Endometrial microvascular endothelial cells (primary cell): ENCODE measurements around the gene RBM15B. TPM values are rescaled to one million over a fixed set of nuclear protein-coding genes. Genes with fewer than 3 reads are reported as not detected.
"Not testable (repeated sequence)": the region's sequence is repeated elsewhere in the genome, so short reads cannot be mapped to it uniquely, and the experiment has no call there.

Experiments
- in situ Hi-C: cut with HindIII; loops from 2 replicates; pipeline ENCODE4 v1.10.0; 2017; ENCODE audit warnings: low sequenced_read_pairs, low pct_unique_long_range_greater_than_20kb; ENCODE audit errors: inconsistent ontology term
- total RNA-seq: library from RNA; depleted of rRNA; stranded (reverse); fragments of >200 nt; gene quantifications from one replicate; pipeline ENCODE4 v1.2.3, GENCODE V29; 2015; ENCODE audit errors: inconsistent ontology term

The RBM15B gene, protein sequence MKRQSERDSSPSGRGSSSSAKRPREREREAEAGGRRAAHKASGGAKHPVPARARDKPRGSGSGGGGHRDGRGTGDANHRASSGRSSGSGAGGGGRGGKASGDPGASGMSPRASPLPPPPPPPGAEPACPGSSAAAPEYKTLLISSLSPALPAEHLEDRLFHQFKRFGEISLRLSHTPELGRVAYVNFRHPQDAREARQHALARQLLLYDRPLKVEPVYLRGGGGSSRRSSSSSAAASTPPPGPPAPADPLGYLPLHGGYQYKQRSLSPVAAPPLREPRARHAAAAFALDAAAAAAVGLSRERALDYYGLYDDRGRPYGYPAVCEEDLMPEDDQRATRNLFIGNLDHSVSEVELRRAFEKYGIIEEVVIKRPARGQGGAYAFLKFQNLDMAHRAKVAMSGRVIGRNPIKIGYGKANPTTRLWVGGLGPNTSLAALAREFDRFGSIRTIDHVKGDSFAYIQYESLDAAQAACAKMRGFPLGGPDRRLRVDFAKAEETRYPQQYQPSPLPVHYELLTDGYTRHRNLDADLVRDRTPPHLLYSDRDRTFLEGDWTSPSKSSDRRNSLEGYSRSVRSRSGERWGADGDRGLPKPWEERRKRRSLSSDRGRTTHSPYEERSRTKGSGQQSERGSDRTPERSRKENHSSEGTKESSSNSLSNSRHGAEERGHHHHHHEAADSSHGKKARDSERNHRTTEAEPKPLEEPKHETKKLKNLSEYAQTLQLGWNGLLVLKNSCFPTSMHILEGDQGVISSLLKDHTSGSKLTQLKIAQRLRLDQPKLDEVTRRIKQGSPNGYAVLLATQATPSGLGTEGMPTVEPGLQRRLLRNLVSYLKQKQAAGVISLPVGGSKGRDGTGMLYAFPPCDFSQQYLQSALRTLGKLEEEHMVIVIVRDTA
- 30.2 TPM for total RNA-seq

DNA sequence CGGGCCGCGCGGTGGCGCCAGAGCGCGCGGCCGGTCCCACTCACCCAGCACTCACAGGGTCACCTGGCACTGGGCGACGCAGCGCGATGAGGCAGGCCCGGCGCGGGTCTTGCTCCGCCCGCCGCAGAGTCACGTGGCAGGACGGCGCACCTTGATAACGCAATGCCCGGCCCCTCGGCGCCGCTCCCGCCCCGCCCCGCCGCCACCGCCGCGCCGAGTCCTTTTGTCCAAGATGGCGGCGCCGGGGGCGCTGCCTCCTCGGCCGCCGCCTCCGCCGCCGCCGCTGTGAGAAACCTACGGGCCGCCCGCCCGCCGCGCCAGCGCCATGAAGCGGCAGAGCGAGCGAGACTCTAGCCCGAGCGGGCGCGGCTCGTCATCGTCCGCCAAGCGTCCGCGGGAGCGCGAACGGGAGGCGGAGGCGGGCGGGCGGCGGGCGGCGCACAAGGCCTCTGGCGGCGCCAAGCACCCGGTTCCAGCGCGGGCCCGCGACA lies at the start of gene RBM15B:
Gene RBM15B (plus strand): TSS at position 211 of the 491 bp plus-strand sequence. CDS start 115 bp downstream, at position 326.
- in situ Hi-C loops = loop anchor here (25.0 kb wide), 2 partner anchors 279 to 779 kb away; partner anchors contain the start of genes CISH and MAPKAPK3

DNA sequence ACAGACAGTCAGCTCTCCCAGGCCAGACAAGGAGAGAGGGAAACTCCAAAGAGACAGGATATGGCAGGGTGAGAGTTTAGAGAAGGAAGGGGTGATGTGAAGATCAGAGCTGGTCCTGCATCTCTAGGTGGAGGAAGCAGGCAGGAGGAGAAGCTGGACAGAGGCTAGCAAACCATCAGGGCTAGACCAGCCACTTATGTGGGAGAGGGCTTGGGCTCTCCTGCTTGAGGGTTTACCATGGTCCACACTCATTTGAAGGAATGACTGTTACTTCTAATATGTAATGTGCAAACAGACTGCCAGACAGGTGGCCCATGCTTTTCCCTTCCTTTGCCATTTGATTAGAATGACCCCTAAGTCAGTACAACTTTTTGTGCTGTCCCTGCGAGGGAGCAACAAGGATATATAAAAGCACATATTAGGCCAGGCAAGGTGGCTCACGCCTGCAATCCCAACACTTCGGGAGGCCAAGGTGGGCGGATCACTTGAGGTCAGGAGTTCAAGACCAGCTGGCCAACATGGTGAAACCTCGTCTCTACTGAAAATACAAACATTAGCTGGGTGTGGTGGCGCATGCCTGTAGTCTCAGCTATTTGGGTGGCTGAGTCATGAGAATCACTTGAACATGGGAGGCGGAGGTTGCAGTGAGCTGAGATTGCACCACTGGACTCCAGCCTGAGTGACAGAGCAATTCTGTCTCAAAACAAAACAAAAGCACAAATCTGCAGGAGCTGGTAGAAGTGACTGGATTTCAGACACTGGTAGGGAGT lies 47.0 kb upstream of the RBM15B start:
- in situ Hi-C loops = no loop called here

DNA sequence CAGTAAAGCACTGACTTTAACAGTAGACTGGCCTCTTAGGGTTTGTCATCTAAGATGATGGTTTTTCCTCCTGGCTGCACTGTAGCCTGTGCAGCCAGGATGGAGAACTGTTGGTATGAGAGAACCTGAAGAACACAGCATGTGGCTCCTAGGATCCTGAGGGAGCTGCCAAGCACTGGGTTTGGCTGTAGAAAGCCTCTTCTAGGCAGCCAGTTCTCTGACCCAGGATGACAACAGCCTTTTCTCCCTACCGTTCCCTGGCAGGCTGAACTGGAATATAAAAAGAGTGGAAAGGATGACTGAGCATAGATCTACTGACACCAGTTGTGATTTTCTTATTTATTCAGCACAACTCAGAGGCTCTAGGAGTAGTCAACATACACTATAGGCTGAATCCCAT lies 40.3 kb upstream of the RBM15B start:
- in situ Hi-C loops = no loop called here

DNA sequence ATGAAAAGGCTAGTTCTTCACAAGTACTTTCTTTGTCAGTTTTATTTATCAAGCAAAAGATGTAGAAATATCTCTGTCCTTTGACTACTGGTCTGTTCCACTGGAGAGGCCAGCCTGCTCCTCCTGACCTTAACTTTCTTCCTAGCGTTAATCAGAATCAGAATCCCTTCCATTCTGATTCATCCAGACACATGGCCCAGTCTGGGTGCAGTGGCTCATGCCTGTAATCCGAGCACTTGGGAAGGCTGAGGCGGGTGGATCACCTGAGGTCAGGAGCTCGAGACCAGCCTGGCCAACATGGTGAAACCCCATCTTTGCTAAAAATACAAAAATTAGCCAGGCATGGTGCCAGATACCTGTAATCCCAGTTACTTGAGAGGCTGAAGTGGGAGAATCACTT lies 38.0 kb upstream of the RBM15B start:
- in situ Hi-C loops = no loop called here

DNA sequence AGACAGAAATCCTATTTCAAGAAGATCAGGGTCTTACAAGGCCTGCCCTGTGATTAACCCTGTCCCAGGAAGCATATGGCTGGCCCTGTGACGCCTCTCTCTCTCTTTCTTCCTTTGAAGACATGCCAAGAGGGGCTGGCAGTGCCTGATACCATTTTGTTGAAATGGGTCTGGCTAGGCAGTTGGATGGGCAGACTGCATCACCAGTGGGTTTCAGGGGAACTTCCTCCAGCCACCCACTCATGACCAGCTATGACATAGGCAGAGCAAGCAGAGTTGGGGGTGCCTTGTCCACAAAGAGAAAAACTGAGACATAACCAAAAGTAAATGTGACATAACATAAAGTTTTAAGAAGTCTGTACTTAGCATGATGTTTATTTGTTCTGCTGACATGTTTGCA lies 37.4 kb upstream of the RBM15B start:
- in situ Hi-C loops = no loop called here

DNA sequence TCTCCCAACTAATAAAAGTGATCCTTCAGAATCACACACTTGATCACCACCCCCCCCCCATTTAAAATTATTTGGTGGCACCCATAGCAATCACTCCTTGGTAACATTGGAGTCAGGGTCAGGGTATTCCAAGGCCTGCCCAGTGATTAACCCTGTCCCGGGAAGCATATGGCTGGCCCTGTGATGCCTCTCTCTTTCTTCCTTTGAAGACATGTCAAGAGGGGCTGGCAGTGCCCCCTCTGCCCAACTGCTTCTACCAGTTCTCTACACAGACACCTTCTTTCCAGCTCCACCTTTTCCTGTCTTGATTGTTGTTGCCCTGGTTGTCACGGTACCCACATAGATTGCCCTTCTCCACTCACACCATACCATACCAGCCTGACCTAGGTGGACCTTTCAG lies 36.9 kb upstream of the RBM15B start:
- in situ Hi-C loops = no loop called here

DNA sequence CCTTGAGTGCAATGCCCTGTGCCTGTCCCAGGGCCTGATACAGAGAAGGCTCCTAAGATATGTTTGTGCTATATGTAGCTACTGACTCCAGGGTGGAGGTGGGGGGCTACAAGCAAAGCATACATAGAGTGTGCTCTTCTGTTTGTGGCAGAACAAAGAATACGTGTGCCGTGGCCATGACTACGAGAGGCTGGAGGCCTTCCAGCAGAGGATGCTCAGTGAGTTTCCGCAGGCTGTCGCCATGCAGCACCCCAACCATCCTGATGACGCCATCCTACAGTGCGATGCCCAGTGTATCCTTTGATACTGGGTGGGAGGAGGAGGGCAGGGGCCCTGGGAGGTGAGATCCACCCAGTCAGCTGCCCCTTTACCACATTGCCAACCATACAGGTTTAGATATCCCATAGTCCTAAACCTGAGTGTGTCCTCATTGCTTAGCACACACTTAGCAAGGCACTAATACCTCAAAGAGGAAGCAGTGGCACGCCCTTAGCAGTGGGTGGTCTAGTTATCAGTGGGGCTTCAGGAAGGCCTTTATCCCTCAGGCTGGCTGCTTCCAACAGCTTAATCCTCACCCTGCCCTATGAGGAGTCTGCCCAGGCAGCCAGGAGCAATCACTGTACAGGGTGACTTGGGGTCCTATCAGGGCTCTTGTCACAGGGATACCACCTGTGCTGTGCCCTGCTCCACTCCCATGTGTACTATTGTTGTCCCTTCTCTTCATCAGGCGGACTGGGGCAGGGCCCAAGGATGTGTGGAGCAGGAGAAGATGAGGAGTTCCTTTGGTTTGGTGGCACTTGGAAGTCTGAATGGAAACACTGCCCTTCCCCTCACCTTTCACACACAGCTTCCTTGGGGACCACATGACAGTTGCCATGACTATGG lies 36.1 kb upstream of the RBM15B start:
- in situ Hi-C loops = no loop called here

DNA sequence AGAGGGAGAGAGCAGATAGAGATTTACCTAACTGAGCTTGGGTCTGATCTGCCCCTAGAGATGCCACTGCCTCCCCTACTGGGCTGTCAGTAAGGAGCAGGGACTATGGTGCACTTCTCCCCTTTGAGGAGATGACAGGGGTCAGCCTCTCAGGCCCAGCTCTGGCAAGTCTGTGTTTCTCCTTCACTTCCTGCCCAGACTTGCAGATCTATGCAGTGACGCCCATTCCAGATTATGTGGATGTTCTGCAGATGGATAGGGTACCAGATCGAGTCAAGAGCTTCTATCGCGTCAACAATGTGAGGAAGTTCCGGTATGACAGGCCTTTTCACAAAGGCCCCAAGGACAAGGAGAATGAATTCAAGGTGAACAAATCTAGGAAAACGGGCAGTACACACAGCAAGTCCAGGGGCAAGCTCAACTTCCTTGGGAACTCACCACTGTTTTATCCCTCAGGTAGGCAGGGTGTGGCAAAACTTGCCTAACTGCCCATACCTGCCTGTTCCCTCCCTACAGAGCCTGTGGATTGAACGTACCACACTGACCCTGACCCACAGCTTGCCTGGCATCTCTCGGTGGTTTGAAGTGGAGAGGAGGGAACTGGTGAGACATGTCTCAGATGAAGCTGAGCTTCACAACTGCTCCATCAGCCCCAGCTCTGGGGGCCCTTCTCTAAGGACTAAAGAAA lies 35.0 kb upstream of the RBM15B start:
- in situ Hi-C loops = no loop called here

DNA sequence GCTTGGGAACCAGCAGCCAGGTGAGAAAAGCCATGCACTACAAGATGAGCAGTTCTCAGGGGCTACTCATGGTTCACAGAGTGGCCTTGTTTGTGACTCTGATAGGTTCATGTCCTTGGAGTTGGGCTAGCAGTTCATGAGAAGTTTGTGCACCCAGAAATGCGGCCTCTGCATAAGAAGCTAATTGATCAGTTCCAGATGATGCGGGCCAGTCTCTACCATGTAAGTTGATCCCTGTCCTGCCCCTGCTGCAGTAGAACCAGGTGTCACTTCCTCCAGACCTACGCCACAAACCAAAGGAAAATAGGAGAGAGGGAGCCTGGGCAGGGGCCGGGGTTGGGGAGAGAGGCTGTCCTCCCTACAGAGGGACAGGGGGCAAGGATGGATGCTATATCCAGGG lies 33.2 kb upstream of the RBM15B start:
- in situ Hi-C loops = no loop called here

DNA sequence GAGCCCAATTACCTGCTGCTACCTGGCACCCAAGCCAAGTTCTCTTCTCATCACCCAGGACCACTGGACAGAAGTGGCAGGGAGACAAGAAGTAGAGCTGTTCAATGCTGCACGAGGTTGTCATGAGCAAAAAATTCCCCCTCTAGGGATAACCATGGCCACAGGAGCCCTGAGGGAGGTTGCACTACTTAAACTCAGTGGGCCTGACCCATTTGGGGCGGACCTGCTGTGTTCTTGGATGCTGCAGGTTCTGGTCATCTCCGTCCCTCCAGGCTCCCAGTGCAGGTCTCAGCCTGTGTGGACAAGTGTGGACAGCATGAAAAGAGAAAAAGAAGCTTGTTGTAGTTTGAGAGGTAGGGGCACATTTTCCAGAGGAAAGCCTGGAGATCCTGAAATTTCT lies 32.1 kb upstream of the RBM15B start:
- in situ Hi-C loops = no loop called here

DNA sequence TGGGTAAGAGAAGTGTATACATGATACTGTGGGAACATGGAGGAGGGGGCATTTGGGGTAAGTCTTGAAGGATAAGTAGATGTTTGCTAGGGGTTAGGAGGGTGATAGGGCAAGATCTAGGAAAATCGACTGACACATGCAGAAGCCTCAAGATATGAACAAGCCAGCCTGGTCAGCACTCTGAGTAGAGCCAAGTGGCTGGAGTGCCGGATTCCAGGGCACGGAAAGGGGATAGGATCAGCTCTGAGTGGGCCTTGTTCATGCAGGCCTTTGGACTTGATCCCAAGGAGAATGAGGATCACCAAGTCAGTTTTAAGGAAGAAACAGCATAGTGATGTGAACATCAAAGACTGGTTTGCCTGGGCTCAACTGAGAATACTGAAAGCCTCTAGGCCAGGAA lies 30.3 kb upstream of the RBM15B start:
- in situ Hi-C loops = no loop called here

DNA sequence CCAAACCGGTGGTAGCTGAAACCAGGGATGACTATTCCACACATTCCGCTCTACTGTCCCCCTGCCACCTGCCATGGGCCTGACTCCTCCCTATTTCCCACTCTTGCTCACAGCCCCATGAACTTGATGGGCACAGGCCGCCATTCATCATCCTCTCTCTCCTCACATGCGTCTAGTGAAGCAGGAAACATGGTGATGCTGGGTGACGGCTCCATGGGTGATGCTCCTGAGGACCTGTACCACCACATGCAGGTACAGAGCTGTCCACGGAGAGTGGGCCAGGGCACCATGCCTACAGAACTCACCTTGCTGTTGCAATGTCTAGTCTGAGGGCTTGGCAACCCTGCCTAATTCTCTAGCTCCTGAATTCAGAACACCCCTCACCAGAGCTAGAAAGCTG lies 29.3 kb upstream of the RBM15B start:
- in situ Hi-C loops = no loop called here

DNA sequence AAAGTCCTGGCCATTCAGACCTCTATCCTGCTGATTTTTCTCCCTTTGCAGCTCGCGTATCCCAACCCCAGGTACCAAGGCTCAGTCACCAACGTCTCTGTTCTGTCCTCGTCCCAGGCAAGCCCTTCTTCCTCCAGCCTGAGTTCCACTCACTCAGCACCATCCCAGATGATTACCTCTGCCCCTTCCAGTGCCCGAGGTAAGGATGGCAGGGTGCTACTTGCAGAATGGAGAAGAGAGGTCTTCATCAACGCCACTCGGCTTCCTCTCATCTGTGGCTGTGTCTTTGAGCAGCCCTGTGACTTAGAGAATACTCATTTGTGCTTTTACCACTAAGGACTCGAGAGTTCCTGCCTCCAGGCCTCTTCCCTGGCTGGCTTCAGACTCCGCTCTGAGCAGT lies 28.6 kb upstream of the RBM15B start:
- in situ Hi-C loops = no loop called here

DNA sequence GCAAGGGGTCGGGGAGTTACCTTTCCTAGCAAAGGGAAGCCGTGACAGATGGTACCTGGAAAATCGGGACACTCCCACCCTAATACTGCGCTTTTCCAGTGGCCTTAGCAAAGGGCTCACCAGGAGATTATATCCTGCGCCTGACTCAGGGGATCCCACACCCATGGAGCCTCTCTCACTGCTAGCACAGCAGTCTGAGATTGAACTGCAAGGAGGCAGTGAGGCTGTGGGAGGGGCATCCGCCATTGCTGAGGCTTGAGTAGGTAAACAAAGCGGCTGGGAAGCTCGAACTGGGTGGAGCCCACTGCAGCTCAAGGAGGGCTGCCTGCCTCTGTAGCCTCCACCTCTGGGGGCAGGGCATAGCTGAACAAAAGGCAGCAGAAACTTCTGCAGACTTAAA lies 22.8 kb upstream of the RBM15B start:
- in situ Hi-C loops = not testable (repeated sequence)

DNA sequence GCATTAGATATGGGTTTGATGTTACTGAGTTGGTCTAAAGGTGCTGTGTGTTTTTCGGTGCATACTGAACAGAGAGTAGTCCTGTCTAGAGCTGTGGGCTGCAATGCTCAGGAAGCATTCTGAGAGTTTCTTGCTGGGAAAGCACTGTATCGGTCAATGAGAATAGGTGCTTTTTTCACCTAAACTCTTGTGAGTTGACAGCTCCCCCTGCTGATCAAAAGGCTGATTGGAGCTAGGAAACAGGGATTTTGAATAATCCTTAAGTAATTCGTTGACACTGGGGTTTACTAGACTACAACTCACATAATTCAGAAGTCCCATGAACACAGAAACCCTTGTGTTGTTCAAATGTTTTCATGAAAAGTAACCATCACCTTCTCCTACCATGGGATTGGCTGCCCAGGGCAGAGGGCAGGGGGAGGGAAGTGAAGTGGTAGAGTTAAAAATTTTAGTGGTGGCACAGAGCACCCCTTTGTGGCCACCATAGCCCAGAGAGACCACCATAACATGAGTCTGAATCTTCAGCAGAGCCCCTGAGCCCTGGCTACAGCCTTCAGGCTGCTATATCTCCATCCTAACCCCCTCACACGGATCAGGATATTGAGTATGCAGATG lies 19.0 kb upstream of the RBM15B start:
- in situ Hi-C loops = no loop called here

DNA sequence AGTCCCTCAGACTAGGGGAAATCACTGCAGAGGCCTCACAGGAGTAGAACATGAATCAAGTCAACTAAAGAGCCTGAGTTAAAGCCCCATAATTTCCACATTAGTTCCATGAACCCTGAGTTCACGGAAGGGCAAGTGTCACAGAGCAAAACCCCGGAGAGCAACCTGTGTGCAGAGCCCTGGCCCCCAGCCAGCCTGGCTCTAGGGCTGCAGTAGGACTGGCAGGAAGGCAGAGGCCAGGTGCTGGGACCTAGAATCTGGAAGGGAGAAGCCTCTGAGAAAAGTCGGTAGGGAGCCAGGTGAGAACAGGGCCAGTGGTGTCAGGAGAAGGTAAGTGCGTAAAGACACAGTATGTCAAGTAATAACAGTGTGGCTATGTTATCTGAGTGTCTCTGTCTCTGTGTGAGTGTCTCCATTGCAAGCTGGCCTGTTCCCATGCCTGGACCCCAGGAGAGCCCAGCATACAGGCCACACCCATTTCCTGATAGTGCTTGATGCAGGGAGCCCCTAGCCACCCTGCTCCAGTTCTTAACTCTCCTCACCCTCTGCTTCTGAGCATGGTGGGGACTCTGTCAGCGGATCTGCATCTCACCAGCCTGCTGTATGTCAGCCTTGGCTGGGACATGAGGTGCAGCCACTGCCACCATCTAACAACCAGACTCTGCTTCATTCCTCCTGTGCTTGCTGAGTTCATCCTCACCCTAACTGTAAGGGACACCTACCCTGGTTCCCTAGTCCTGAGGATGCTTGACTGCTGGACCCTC lies 17.2 kb upstream of the RBM15B start:
- in situ Hi-C loops = no loop called here

DNA sequence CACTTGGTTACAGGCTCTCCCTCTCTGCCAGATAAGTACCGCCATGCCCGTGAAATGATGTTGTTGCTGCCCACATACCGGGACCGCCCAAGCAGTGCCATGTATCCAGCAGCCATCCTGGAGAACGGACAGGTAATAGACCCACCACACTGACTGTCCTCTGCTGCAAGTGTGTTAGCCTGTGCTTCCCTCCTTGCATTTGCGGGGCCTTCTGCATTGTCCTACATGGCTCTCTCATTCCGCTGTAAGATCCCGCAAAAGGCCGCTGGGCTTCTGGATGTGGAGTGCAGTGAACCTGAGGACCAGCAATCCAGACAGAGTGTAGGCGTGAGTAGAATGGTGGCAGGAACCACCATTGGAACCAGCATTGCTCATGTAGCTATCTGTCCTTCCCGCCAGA lies 16.6 kb upstream of the RBM15B start:
- in situ Hi-C loops = no loop called here
